Sigmoid colon (tissue), 4 donors: Measurements from ENCODE around the gene RAB3GAP2.

Experiments
- CTCF ChIP-seq, 4 experiments: fragments of 450-650 bp in 3 of 4; fragments of 200-600 bp in 1 of 4; IDR thresholded peaks; one replicate each; pipeline ENCODE4 v1.5.1; 2016 to 2019; ENCODE audit warnings: antibody characterized with exemption in 4 of 4, mild to moderate bottlenecking in 3 of 4, moderate library complexity in 2 of 4
- EP300 ChIP-seq, 4 donors: sonication (generic); formaldehyde crosslinking; IDR thresholded peaks; one replicate each; pipeline ENCODE4 v1.6.1; 2017; ENCODE audit warnings: antibody characterized with exemption in 4 of 4
- POLR2A ChIP-seq, 2 donors: fragments of 450-650 bp; IDR thresholded peaks; one replicate each; pipeline ENCODE4 v1.6.1; 2016; ENCODE audit warnings: antibody characterized with exemption in 2 of 2, mild to moderate bottlenecking in 2 of 2, moderate library complexity in 2 of 2
- POLR2AphosphoS5 ChIP-seq, 4 donors: sonication (generic); formaldehyde crosslinking; IDR thresholded peaks; one replicate each; pipeline ENCODE4 v1.6.1; 2017; ENCODE audit warnings: antibody characterized with exemption in 4 of 4

DNA sequence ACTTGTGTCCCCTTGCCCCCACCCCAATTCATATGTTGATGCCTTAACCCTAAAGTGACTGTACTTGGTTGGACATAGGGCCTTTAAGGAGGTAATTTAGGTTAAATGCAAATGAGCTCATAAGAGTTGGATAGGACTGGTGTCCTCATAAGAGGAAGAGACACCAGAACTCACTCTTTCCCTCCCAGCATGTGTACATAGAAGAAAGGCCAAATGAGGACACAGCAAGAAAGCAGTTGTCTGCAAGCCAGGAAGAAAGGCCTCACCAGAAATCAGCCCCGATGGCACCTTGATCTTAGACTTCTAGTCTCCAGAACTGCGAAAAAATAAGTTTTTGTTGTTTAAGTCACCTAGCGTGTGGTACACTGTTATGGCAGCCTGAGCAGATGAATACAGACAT lies 45.5 kb downstream of the RAB3GAP2 start:
- no peak for TF ChIP-seq CTCF (IDR thresholded peaks at IDR 0.05)
- TF ChIP-seq POLR2A (IDR thresholded peaks at IDR 0.05), result no peak
- no peak for TF ChIP-seq EP300 (IDR thresholded peaks at IDR 0.05)
- no peak for TF ChIP-seq POLR2AphosphoS5 (IDR thresholded peaks at IDR 0.05)
